Measurements from ENCODE around the gene GABBR2. TPM values are rescaled to one million over a fixed set of nuclear protein-coding genes. Genes with fewer than 3 reads are reported as not detected.
A peak's percentile ranks its signal among the peaks of the same experiment; 100 is the strongest.

Gene GABBR2
- total RNA-seq, 1 experiment from 2014 or later = 0.23 TPM

- H3K9me3 Mint-ChIP-seq (ENCODE audit: unreplicated experiment) = peaks cover 14% of the 10 kb centered on the region
- no peaks in the 10 kb centered on the region for H3K4me1 Mint-ChIP-seq (ENCODE audit: low read depth, unreplicated experiment)
- H3K9me3 ChIP-seq = peaks cover 8% of the 10 kb centered on the region; the same call in 1 of the 2 replicates
- H3K4me3 ChIP-seq (ENCODE audit: low read depth, low read length) = no peak overlapping the region
- CTCF ChIA-PET = interaction anchor here (0.6 kb wide), 1 partner anchor 411 kb away, joined by 3 read pairs; no protein-coding TSS in a partner anchor
- BruUV-seq (replicated peaks) = no TSS peak
- TF ChIP-seq CTCF (IDR thresholded peaks at IDR 0.05; ENCODE audit: insufficient read depth in 1 of 2, low read depth in 1 of 2, low read length in 1 of 2, severe bottlenecking in 1 of 2, unreplicated experiment in 1 of 2) = peak; percentile 25 to 50
- peaks cover 7% of the 10 kb centered on the region for H3K36me3 Mint-ChIP-seq (ENCODE audit: insufficient read depth, unreplicated experiment)
- no peak overlapping the region for H3K27ac Mint-ChIP-seq (ENCODE audit: unreplicated experiment)
- no peaks in the 10 kb centered on the region for H3K36me3 ChIP-seq (ENCODE audit: control insufficient read depth, insufficient read depth, low read length)
- no peaks in the 10 kb centered on the region for H3K27me3 Mint-ChIP-seq (ENCODE audit: insufficient read depth, unreplicated experiment)
- DNase-seq = peak in 1 of 2 experiments; percentile 27
- H3K4me1 ChIP-seq = no peaks in the 10 kb centered on the region
- POLR2A ChIA-PET = no interaction called here
- no peaks in the 10 kb centered on the region; the same call in 1 of the 2 replicates for H3K27me3 ChIP-seq (replicated peaks; ENCODE audit: control insufficient read depth, insufficient read depth, low read length)
- intact Hi-C loops (cut with micrococcal nuclease; ENCODE audit: unreplicated experiment) = no loop called here
- H3K4me3 Mint-ChIP-seq (ENCODE audit: unreplicated experiment) = no peak overlapping the region
These were observed 343.5 kb downstream of the GABBR2 start for GRCh38 chr9:98365227-98365669.

- H3K4me3 Mint-ChIP-seq (ENCODE audit: unreplicated experiment) = no peak overlapping the region
These were observed 344.6 kb downstream of the GABBR2 start for GRCh38 chr9:98364086-98364485.

GRCh38 chr9:98363644-98364043 is 345.1 kb downstream of the GABBR2 start:
- Histone ChIP-seq H3K4me3 (ENCODE audit: low read depth, low read length) (no peak overlapping the region), H3K27me3 (replicated peaks; ENCODE audit: control insufficient read depth, insufficient read depth, low read length) (no peaks in the 10 kb centered on the region; the same call in 1 of the 2 replicates), H3K9me3 (peaks cover 8% of the 10 kb centered on the region; the same call in 1 of the 2 replicates), H3K4me1 (no peaks in the 10 kb centered on the region), H3K36me3 (ENCODE audit: control insufficient read depth, insufficient read depth, low read length) (no peaks in the 10 kb centered on the region)
- POLR2A ChIA-PET = no interaction called here
- intact Hi-C loops (cut with micrococcal nuclease; ENCODE audit: unreplicated experiment) = no loop called here
- Mint-ChIP-seq H3K27ac (ENCODE audit: unreplicated experiment) (no peak overlapping the region), H3K4me3 (ENCODE audit: unreplicated experiment) (no peak overlapping the region), H3K4me1 (ENCODE audit: low read depth, unreplicated experiment) (no peaks in the 10 kb centered on the region), H3K27me3 (ENCODE audit: insufficient read depth, unreplicated experiment) (peaks cover 2% of the 10 kb centered on the region), H3K9me3 (ENCODE audit: unreplicated experiment) (peaks cover 14% of the 10 kb centered on the region), H3K36me3 (ENCODE audit: insufficient read depth, unreplicated experiment) (no peaks in the 10 kb centered on the region)
- CTCF ChIA-PET = interaction anchor here (0.9 kb wide), 1 partner anchor 9 kb away, joined by 3 read pairs; no protein-coding TSS in a partner anchor
- BruUV-seq (replicated peaks) = no TSS peak
- DNase-seq = no peak
- no peak for TF ChIP-seq CTCF (IDR thresholded peaks at IDR 0.05; ENCODE audit: insufficient read depth in 1 of 2, low read depth in 1 of 2, low read length in 1 of 2, severe bottlenecking in 1 of 2, unreplicated experiment in 1 of 2)

More at GRCh38 chr9:98364086-98364485, 344.6 kb downstream of the GABBR2 start:
- intact Hi-C loops (cut with micrococcal nuclease; ENCODE audit: unreplicated experiment) = no loop called here
- Mint-ChIP-seq H3K27ac (ENCODE audit: unreplicated experiment) (no peak overlapping the region), H3K27me3 (ENCODE audit: insufficient read depth, unreplicated experiment) (peaks cover 2% of the 10 kb centered on the region), H3K4me1 (ENCODE audit: low read depth, unreplicated experiment) (no peaks in the 10 kb centered on the region), H3K36me3 (ENCODE audit: insufficient read depth, unreplicated experiment) (no peaks in the 10 kb centered on the region), H3K9me3 (ENCODE audit: unreplicated experiment) (peaks cover 14% of the 10 kb centered on the region)
- ChIA-PET POLR2A (no interaction called here), CTCF (interaction anchor here (0.9 kb wide), 1 partner anchor 10 kb away, joined by 3 read pairs; no protein-coding TSS in a partner anchor)
- Histone ChIP-seq H3K9me3 (peaks cover 8% of the 10 kb centered on the region; the same call in 1 of the 2 replicates), H3K36me3 (ENCODE audit: control insufficient read depth, insufficient read depth, low read length) (no peaks in the 10 kb centered on the region), H3K4me1 (no peaks in the 10 kb centered on the region), H3K27me3 (replicated peaks; ENCODE audit: control insufficient read depth, insufficient read depth, low read length) (no peaks in the 10 kb centered on the region; the same call in 1 of the 2 replicates), H3K4me3 (ENCODE audit: low read depth, low read length) (no peak overlapping the region)
- no peak for TF ChIP-seq CTCF (IDR thresholded peaks at IDR 0.05; ENCODE audit: insufficient read depth in 1 of 2, low read depth in 1 of 2, low read length in 1 of 2, severe bottlenecking in 1 of 2, unreplicated experiment in 1 of 2)
- no TSS peak for BruUV-seq (replicated peaks)
- DNase-seq = no peak

Data from Caco-2 (cell line).